ENCODE data around the gene UXS1. TPM values are rescaled to one million over a fixed set of nuclear protein-coding genes. Genes with fewer than 3 reads are reported as not detected.

The UXS1 gene
- total RNA-seq, 2 experiments from 2014 or later = 20.5 to 21.9 TPM

DNA sequence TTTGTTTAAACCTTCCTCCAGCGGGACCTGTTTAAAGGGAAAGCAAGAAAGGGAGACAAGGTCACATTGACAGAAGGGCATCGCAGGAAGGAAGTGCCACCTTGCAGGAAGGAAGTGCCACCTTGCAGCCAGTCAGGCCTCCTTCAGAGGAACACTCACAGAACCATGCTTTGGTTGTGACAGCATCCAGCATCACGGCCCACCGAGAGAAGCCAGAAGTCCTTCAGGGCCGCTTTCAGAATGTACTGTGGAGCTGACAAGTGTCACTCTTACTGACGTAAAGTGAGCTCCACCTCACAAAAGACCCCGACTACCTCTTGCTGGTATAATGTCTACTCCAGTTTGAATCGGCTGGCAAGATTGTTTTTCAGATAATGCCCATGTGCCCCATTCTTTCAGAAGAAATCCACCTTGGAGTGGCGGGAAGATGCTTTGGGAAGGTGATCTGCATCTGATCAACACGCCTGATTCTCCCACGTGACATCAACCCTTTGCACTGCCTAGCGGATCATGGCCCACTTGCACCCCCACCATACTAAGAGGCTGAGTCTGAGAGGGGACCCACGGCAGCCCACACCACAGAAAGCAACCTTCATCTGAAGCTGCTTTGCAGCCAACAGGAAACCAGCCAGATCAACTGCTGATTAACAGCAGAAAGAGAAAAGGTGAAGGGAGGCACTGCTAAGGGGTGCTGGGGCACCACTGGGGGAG lies 99.8 kb downstream of the UXS1 start:
- no peaks in the 10 kb centered on the region for H3K79me2 ChIP-seq (ENCODE audit: insufficient read depth, low read depth, low read length)
- ChIA-PET CTCF (ENCODE audit: unreplicated experiment) (no interaction called here), POLR2A (interaction anchor here (0.9 to 1.2 kb wide), 2 partner anchors 20 to 23 kb away, joined by 3 to 4 read pairs; no protein-coding TSS in a partner anchor)
- H3K9me3 ChIP-seq (ENCODE audit: low read length) = no peaks in the 10 kb centered on the region
- intact Hi-C loops (cut with micrococcal nuclease; ENCODE audit: unreplicated experiment) = no loop called here
- 0 out of 2 replicates have a peak, but pooled peaks cover 5% of the 10 kb centered on the region for H3K36me3 ChIP-seq (ENCODE audit: insufficient read depth, low read length)
- no peak overlapping the region for H3K4me2 ChIP-seq (ENCODE audit: low read length)
- H4K20me1 ChIP-seq (ENCODE audit: insufficient read depth, low read length) = no peaks in the 10 kb centered on the region
- no peaks in the 10 kb centered on the region for H3K4me1 ChIP-seq (ENCODE audit: insufficient read depth, low read length, poor library complexity, severe bottlenecking)
- BruUV-seq (replicated peaks) = no TSS peak
- TF ChIP-seq, protein P1, sequence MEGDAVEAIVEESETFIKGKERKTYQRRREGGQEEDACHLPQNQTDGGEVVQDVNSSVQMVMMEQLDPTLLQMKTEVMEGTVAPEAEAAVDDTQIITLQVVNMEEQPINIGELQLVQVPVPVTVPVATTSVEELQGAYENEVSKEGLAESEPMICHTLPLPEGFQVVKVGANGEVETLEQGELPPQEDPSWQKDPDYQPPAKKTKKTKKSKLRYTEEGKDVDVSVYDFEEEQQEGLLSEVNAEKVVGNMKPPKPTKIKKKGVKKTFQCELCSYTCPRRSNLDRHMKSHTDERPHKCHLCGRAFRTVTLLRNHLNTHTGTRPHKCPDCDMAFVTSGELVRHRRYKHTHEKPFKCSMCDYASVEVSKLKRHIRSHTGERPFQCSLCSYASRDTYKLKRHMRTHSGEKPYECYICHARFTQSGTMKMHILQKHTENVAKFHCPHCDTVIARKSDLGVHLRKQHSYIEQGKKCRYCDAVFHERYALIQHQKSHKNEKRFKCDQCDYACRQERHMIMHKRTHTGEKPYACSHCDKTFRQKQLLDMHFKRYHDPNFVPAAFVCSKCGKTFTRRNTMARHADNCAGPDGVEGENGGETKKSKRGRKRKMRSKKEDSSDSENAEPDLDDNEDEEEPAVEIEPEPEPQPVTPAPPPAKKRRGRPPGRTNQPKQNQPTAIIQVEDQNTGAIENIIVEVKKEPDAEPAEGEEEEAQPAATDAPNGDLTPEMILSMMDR (conservative IDR thresholded peaks at IDR 0.05; ENCODE audit: low read length) = no peak
- no peak for TF ChIP-seq EZH2phosphoT487 (IDR thresholded peaks at IDR 0.05; ENCODE audit: borderline replicate concordance, low read depth, low read length)
- no peaks in the 10 kb centered on the region for H3K9me2 ChIP-seq (ENCODE audit: insufficient read depth, low read length)
- DNase-seq (ENCODE audit: low spot score) = no peak
- no peak overlapping the region for H3K27ac ChIP-seq (ENCODE audit: low read depth, low read length, poor library complexity, severe bottlenecking)
- H3K4me3 ChIP-seq (ENCODE audit: low read depth, low read length, poor library complexity, severe bottlenecking) = no peak overlapping the region
- H2AFZ ChIP-seq (ENCODE audit: low read length) = no peak overlapping the region

DNA sequence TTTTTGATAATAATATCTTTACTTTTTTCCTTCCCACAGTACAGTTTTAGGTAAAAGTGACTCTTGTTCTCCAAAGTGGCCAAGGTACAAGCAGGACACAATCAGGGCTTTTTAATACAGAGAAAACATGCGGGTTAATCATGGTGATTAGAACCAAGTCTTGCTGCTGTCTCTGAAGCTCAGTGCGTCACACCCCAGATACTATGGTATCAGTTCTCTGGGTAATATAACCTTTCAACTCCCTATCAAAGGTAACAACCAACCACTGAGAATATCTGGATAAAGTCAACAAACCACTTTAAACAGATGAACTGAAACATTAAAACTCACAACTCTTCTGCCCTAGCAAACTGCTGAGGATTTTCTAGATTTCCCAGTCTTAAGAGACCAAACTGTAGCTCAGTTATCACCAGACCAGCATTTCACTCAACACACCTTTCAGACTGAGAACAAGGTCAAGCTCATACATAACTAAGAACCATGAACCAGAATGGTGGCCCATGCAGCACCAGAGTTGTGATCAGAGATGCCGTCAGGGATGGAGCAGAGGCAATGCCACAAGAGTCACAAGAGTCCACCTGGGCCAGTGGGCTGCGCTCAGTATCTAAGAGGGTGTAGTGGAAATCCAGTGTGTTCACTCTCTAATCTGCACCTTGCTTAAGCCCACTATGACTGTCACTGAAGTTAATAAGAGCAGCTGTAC lies 103.0 kb downstream of the UXS1 start:
- H3K27ac ChIP-seq (ENCODE audit: low read depth, low read length, poor library complexity, severe bottlenecking) = no peak overlapping the region
- H3K79me2 ChIP-seq (ENCODE audit: insufficient read depth, low read depth, low read length) = no peaks in the 10 kb centered on the region
- TF ChIP-seq, protein P1 (conservative IDR thresholded peaks at IDR 0.05; ENCODE audit: low read length) = no peak
- TF ChIP-seq EZH2phosphoT487 (IDR thresholded peaks at IDR 0.05; ENCODE audit: borderline replicate concordance, low read depth, low read length) = no peak
- no peaks in the 10 kb centered on the region for H3K4me1 ChIP-seq (ENCODE audit: insufficient read depth, low read length, poor library complexity, severe bottlenecking)
- no peaks in the 10 kb centered on the region for H3K9me3 ChIP-seq (ENCODE audit: low read length)
- no peaks in the 10 kb centered on the region for H3K9me2 ChIP-seq (ENCODE audit: insufficient read depth, low read length)
- no peak overlapping the region for H3K4me2 ChIP-seq (ENCODE audit: low read length)
- DNase-seq (ENCODE audit: low spot score) = no peak
- H4K20me1 ChIP-seq (ENCODE audit: insufficient read depth, low read length) = no peaks in the 10 kb centered on the region
- CTCF ChIA-PET (ENCODE audit: unreplicated experiment) = no interaction called here
- no peak overlapping the region for H3K4me3 ChIP-seq (ENCODE audit: low read depth, low read length, poor library complexity, severe bottlenecking)
- no peak overlapping the region for H2AFZ ChIP-seq (ENCODE audit: low read length)
- intact Hi-C loops (cut with micrococcal nuclease; ENCODE audit: unreplicated experiment) = no loop called here
- POLR2A ChIA-PET = no interaction called here
- 0 out of 2 replicates have a peak, but pooled peaks cover 1% of the 10 kb centered on the region for H3K36me3 ChIP-seq (ENCODE audit: insufficient read depth, low read length)
- no TSS peak for BruUV-seq (replicated peaks)

DNA sequence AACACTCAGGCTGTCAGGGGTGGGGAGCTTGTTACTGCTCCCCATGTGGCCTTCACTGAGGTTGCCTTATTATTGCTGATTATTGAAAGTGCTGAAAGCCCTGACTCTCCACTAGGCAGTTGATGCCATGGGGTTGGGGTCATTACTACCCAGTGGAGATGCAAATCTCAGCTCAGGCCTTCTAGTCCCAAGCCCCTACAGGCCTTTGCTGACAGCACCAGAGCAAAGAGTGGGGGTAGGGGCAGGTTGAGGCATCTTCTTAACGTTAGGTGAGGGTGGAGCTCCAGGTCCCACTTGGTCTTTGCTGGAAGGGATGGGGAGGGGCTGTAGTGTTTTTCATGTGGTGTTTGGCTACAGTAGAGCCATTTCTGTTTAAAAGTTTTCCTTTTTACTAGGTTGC lies 104.5 kb downstream of the UXS1 start:
- BruUV-seq (replicated peaks) = no TSS peak
- no peaks in the 10 kb centered on the region for H3K79me2 ChIP-seq (ENCODE audit: insufficient read depth, low read depth, low read length)
- H3K4me3 ChIP-seq (ENCODE audit: low read depth, low read length, poor library complexity, severe bottlenecking) = no peak overlapping the region
- no peak overlapping the region for H3K27ac ChIP-seq (ENCODE audit: low read depth, low read length, poor library complexity, severe bottlenecking)
- no peaks in the 10 kb centered on the region for H3K4me1 ChIP-seq (ENCODE audit: insufficient read depth, low read length, poor library complexity, severe bottlenecking)
- TF ChIP-seq, protein P1 (conservative IDR thresholded peaks at IDR 0.05; ENCODE audit: low read length) = no peak
- TF ChIP-seq EZH2phosphoT487 (IDR thresholded peaks at IDR 0.05; ENCODE audit: borderline replicate concordance, low read depth, low read length) = no peak
- intact Hi-C loops (cut with micrococcal nuclease; ENCODE audit: unreplicated experiment) = loop anchor here (10.0 kb wide), 1 partner anchor 515 kb away; no protein-coding TSS in a partner anchor
- no peaks in the 10 kb centered on the region for H3K9me2 ChIP-seq (ENCODE audit: insufficient read depth, low read length)
- H3K4me2 ChIP-seq (ENCODE audit: low read length) = no peak overlapping the region
- DNase-seq (ENCODE audit: low spot score) = no peak
- H3K36me3 ChIP-seq (ENCODE audit: insufficient read depth, low read length) = no peaks in the 10 kb centered on the region
- POLR2A ChIA-PET = no interaction called here
- CTCF ChIA-PET (ENCODE audit: unreplicated experiment) = no interaction called here
- no peaks in the 10 kb centered on the region for H4K20me1 ChIP-seq (ENCODE audit: insufficient read depth, low read length)
- H3K9me3 ChIP-seq (ENCODE audit: low read length) = no peaks in the 10 kb centered on the region
- H2AFZ ChIP-seq (ENCODE audit: low read length) = no peak overlapping the region
